SW480 (cell line): Measurements from ENCODE around the gene CELF2.
A peak's percentile ranks its signal among the peaks of the same experiment; 100 is the strongest.
"Not testable (repeated sequence)": the region's sequence is repeated elsewhere in the genome, so short reads cannot be mapped to it uniquely, and the experiment has no call there.

Experiments
- DNase-seq: peaks from one replicate; pipeline ENCODE4 v3.0.0-alpha.2; 2016; ENCODE audit warnings: low spot score

The CELF2 gene

DNA sequence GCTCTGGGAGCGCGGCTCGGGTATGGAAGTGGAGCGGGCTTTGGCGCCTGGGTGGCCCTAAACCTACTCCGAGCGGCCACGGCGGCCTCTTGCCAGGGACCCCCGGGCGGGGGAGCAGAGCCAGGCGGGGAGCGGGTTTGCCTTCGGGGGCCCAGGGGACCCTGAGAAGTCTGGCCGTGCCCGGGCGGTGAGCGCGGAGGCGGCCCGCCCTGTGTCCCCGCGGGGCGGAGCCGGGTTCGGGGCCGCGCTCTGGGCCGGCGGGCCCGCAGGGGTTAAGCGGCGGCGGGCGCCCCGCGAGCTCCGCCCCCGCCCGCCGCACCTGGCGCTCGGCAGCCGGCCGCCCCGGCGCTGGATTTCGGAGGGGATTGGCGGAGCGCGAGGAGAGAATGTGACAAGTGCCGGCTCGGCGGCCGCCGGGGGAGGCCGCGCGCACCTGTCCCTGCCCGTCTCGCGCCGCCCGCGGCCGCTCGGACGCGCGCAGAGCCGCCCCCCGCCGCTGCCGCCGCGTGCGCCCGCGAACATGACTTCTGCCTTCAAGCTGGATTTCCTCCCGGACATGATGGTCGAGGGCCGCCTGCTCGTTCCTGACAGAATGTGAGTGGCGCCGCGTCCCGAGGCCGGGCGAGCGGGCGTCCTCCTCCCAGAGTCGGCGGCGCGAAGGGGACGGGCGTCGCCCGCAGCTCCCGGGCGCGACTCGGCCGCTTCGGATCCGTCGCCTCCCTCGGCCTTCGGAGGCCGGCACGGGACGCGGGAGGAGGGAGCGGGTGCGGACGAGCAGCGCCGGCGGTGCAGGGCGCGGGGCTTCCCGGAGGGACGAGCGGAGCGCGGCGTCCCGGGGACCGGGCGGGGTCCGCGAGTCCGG is at the start of gene CELF2:
Gene CELF2, plus strand, starts transcription at position 303 of the 862 bp plus-strand sequence. Its CDS starts 218 bp downstream, at position 521.
- peak; percentile 67 for DNase-seq

DNA sequence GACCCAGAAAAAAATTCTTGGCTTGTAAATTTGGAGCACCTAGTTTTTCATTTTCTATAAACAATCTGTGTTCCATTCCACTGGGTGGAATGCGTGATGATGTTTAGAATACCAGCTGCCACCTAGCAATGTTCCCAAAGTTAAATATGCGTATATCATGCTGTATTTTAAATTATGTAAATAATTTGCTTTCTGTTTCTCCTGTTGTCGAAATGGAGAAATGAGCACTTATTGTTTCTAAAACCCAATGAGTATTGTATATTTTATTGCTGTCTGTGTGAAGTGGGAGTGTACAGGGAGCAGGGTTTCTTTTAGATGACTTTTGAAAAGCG is 49.4 kb upstream of the CELF2 start:
- DNase-seq: no peak

DNA sequence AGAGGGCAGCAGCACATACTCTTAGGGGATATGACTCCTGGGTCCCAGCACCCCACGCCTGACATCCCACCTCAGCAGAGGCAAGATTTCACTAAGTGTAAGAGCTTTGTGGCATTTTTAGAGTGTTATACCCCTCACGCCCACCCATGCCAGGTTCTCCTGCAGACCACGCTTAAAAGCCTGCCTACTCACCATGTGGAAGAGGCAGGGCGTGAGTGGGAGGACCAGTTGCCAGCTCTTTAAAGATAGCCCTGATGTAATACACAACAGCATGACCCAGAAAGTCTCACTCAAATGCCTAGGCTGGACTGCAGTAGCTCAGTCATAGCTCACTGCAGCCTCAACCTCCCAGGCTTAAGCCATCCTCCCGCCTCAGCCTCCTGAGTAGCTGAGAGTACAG is 44.4 kb upstream of the CELF2 start:
- DNase-seq: no peak

DNA sequence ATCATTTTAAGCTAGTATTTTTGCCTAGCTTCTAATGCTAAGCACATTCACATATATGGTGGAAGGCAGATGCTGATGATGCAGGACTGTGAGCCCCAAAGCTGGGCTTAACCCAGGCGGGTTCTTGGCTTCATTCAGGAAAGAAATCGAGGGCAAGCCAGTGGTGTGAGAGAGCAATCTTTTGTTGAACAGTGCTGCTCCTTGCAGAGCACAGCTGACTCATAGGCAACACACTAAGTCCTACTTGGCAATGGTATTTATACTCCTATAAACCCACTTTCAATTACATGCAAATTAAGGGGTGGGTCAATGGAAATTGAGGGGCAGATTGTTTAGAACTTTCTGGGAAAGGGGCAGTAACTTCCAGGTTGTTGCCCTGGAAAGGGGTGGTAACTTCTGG is 42.0 kb upstream of the CELF2 start:
- DNase-seq: no peak

DNA sequence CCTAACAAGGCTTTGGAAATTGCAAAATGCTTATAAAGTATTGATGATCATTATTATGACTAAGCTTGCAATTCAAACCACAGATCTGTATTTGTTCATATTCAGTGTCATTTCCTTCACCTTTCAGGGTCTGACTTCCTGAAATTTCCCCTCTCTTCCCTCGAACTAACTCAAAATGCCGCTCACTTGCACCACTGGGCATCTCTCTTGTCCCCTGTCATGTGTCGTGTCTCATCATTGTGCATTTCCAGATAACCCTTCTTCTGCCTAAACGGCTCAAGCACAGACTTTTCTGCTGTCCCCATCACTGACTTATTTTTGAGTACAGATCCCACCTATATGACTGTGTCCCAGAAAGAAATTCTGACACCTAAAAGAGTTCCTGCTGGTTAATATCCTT is 41.0 kb upstream of the CELF2 start:
- DNase-seq: no peak

DNA sequence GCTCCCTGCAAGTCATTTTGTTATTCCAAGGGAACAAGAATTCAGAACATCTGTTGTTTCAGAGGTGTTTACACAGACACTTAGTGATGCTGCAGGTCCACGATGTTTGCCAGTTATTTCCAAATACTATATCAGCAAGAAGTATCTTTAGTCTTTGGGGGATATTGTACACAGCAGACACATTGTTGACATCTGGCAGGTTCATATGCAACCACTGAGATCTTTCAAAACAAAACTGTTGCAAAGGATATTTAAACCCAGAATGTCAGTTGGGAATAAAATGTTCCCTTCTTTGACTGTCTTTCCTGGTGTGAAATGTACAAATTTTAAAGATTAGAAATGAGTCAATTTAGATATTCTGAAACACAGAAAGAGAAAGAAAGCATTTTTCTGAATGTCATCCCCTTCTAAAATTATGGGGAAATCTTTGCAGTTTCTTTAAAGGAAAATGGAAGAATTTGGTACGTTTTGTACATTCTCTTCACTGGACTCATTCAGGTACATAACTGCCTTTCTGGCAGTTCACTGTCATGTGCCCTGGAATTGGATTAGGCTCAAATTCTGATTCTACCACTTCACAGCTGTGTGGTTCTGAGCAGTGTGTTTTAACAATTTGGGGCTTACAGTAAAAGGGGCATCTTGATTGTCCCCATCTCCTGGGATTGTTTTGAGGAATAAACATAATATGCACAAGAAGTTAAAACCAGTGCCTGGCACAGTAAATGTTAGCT is 40.3 kb upstream of the CELF2 start:
- DNase-seq: no peak

DNA sequence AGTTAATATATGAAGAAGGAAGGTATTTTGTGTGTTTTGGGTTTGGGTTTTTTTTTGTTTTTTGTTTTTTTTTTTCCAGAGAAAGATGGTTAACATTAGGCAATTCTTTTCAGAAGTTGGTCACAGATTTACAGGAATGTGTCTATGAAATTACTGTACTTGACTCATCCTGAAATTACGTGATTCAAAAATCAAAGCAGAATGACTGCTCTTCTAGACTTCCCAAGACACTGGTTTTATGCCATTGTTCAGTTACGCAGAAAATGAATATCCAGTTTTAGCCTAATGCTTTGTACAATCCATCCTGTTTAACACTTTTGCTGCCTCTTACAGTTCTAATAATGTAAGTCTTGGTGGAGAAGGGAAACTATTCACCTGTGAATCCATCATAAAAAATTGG is 39.7 kb upstream of the CELF2 start:
- no peak for DNase-seq

DNA sequence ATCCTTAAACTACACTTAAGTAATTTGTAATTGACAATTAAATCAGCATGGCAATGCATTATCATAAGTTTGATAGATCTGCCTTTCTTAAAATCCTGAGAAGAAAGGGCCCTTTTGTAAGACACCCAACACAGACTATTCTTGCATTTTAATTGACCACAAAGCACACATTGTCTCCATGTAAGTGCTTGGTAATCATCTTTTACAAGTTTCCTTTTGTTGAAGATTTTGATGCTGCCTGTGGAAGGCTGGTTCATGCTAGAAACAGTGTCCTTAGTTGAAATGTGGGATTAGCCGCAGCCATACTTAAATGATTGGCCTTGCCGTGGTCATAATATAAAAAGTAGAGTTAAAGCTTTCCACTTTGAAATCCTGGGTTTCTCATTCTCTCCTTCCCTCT is 32.3 kb upstream of the CELF2 start:
- DNase-seq: no peak

DNA sequence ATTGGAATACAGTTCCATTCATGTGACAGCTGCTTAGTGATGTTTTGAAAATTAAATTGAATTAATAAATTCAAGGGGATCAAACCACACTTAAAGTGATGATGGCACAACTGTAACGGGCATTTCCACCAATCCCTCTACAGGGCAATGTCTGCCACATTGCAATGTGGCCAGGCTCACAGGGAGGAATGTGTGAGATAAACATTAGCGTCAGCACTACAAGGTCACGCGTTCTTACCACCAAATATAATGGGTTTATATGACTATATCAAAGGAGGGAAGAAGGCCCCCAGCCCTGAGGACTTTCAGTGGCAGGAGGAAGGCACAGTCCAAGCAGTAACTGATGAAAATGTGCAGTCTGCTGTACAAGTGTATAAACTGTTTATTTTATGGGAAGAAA is 31.1 kb upstream of the CELF2 start:
- DNase-seq: no peak

DNA sequence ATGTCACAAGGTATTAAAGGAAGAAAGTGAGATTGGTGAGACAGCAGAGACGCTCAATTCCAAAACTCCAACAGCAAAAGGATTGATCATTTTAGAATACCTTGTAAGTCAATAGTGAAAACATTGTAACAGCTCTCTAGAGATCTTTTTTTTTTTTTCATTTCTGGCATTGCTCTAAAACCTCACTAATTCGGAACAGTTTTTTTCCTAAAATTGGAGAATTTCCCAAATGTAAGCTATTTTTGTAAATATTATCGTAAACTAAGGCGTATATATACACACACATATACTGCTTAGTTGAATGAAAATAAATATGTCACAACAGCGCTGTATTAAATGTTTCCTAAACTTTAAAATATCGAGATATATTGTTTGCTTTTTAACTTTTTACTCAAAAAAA is 30.6 kb upstream of the CELF2 start:
- DNase-seq: no peak

DNA sequence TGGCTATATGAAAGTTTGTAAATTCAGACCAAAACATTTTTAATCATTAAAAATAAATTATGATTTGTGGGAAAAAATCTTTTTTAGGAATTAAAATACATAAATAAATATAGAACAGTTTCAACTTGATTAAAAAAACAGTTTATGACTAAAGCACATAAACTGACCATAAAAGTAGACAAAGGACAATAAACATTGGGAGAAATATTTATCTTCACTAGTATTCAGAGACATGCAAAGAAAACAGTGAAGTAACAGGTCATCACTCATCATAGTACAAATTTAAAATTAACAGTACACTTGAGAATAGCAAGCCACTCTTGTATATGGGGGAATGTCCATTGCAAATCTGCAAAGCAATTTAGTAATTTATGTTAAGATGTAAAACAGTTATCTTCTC is 28.0 kb upstream of the CELF2 start:
- no peak for DNase-seq

DNA sequence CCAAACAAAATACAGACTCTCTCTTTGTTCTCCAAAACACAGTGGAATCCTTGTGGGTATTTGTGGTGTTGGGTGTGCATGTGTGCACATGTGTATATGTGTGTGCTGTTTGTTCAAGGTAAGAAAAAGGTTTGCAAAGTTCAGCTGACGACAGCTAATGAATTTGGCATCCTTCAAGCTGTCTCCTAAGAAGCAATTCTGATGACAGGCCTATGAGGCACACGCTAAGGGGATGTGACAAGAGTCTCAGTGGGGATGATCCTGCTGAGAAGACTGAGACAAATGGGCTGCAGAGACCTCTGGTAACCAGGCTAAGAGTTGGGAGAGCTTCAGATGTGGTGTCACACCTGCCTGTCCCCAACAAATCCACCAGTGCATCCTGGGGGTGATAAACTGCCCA is 26.5 kb upstream of the CELF2 start:
- no peak for DNase-seq

DNA sequence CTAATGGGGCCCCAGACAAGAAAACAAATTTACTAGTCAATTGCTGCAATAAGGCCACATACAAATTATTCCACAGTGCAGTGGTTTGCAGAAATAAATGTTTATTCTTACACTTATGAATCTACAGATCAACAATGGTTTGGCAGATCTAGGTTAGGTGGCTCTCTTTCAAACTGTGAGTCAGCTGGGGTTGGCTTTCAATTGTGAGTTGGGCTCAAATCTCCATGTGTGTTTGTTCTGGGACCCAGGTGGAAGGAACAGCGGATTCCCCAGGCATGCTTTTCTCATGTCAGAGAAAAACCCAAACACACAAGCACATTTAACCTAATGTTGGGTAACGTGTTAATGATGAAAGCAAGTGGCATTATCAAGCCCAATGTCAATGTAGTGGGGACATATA is 25.6 kb upstream of the CELF2 start:
- no peak for DNase-seq

DNA sequence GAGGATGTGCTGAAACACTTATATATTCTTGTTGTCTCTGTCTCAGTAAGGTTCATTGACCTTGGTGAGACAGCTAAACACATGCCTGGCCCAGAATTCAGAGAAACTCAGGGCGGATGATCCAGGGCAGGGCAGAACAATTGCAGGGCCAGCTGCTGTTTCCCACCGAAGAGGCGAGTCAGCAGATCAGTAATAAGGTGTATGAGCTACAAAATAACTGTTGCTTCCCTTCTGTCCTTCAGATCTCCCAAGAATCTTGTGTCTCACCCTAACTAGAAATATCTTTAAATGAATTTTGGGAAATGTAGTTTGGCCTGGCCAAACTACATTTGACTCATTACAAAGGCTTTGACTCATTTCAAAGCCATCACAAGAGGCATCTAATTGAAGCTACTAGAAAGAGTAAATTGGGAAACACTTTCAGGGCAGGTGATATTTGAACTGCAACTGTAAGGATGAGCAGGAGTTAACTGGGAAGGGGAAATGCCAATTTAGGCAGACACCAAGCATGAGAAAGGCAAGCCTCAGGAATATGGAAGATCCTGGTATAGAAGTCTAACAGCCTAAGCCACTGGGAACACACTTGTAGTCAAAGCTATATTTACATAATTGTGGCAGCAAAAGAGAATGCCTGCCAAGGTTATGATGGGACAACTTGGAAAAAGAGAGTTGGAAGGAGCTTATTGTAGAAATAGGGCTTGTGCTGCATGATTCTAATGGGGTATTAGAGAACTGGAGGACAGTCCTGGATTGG is 24.5 kb upstream of the CELF2 start:
- no peak for DNase-seq

DNA sequence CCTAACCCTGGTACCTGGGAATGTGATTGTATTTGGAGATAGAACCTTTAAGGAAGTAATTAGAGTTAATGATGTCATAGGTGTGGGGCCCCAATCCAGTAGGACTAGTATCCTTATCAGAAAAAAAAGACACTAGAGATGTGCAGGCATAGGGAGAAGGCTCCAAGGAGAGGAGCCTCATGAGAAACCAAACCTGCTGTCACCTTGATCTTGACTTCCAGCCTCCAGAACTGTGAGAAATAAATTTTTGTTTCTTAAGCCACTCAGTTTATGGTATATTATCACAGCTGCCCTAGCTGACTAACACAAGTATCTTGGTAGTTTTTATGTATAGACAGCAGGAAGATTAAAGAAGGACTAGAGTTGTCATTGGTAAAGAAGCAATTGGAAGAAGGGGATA is 23.9 kb upstream of the CELF2 start:
- no peak for DNase-seq

DNA sequence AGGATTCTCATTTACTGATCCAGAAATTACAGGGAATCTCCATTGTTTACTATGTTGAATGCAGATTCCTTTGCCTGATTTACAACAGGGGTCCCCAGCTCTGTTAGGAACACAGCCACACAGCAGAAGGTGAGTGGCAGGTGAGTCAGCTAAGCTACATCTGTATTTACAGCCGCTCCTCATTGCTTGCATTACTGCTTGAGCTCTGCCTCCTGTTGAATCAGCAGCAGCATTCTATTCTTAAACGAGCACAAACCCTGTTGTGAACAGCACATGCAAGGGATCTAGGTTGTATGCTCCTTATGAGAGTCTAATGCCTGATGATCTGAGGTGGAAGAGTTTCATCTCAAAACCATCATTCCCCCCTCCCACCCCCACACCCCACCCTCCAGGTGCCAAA is 23.3 kb upstream of the CELF2 start:
- no peak for DNase-seq

DNA sequence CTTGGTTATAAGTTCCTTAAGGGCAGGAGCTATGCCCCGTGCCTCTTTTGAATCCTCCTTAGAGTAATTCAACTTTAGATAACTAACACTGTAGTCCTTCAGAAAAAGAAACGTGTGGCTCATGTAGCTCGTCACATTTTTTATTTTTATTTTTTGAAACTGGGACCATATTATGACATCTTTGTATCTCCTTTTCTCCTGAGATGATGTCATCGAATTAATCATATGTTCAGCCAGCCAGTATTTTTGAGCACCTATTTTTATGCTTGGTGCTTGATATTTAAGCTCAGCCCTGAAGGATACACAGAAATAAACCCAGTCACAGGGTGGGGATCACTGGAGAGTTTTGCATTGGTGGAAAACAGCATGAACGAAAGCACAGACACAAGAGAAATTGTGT is 22.6 kb upstream of the CELF2 start:
- no peak for DNase-seq

DNA sequence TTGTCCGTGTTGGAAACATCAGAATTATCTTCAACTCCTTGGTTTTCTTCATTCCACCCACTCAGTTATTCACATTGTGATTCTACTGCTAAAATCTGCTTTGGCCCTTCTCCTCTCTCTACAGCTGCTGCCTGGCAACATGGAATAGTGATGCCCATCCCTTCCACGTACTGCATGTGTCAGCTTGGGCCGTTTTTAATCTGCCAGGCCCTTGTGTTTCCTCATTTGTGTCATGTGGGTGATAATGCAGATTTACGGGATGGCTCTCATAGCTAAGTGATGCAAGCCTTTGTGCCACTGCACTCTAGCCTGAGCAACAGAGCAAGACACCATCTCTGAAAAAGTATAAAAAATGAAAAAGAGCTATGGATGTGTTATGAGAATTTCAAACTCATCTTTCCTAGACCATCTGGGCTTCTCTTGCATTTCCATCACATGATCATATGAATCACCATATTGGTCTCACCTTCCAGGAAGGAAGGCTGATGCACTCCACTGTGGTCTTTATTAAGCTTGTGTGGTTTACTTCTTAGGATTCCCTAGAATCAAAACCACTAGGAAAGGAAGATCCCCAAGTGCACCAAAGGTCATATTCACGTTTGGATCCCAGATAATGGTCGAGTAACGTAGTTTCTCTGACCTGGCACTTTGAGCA is 20.6 kb upstream of the CELF2 start:
- DNase-seq: no peak

DNA sequence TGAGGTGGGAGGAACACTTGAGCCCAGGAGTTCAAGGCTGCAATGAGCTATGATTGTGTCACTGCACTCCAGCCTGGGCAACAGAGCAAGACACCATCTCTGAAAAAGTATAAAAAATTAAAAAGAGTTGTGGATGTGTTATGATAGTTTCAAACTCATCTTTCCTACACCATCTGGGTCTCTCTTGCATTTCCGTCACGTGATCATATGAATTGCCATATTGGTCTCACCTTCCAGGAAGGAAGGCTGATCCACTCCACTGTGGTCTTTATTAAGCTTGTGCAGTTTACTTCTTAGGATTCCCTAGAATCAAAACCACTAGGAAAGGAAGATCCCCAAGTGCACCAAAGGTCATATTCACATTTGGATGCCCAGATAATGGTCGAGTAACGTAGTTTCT is 18.2 kb upstream of the CELF2 start:
- DNase-seq: not testable (repeated sequence)

DNA sequence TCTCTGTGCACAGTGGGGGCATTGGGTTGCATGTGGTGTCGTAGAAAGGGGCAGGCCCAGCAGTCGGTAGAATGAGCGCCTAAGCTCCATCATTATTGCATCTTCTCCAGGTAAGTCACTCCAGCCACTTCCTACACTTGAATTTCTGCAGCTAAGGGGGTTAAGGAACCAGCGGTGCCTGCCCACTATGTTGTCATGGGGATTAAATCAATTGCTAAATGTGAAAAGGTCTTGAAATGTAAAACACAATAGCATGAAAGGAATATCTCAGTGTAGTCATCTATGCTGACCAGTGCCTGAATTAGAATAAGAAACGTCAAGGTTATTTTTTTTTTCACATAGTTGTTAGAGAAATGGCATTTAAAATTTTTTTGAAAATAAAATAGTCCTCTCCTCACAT is 15.2 kb upstream of the CELF2 start:
- no peak for DNase-seq

DNA sequence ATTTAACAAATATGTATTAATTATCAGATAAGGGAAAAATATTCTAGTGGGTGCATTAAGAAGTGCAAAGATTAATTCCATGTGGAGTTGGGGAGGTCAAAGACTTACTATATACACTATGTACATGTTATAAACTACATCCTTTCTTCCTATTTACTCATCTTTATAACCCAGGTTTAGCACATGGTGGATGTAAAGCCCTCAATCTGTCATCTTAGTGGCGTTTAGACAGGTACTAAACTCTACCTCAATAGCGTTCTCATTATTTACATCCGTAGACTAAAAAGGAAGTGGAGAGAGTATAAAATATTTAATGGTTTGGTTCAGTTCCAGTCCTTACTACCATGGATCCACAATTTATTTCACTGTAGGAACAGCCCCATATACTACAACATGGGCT is 14.8 kb upstream of the CELF2 start:
- no peak for DNase-seq

DNA sequence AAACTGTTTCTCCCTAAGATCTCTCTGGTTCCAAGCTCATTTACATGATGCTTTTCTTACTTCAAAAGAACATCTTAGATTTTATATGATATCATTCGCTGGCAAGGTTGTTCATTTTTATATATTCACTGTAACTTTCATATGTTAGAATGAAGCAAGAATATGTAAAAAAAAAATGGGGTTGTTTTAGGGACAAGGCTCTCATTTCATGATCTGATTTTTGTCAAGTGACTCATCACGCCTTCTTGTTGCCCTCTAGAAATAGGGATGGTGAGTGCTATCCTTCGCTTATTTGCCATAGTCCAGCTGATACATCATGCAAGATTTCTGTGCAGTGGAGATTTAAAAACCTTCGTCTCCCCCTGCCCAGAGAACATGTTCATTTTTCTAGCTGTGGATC is 14.0 kb upstream of the CELF2 start:
- DNase-seq: no peak
